Measurements from ENCODE around the gene MTREX. TPM values are rescaled to one million over a fixed set of nuclear protein-coding genes. Genes with fewer than 3 reads are reported as not detected.

Gene MTREX
- polyA plus RNA-seq, 4 donors, result 21.1 to 58.1 (median 37.4) TPM

GRCh38 chr5:55372130-55372925 lies 64.5 kb downstream of the MTREX start:
- H3K27me3 ChIP-seq (ENCODE audit: control insufficient read depth in 3 of 3, insufficient read depth in 3 of 3, low read length in 3 of 3), result no peaks in the 10 kb centered on the region
- peaks cover 0 to 19% of the 10 kb centered on the region in 2 donors for H3K9me3 ChIP-seq (ENCODE audit: control insufficient read depth in 2 of 2, insufficient read depth in 1 of 2, low read depth in 1 of 2, low read length in 1 of 2)
- DNase-seq (no peak), FAIRE-seq (no peak)
- 88 to 96% (median 93%) methylated on average over 7 of the region's 7 CpGs for WGBS, 3 donors
- no peak overlapping the region for H3K4me3 ChIP-seq (ENCODE audit: low read depth in 1 of 3, low read length in 3 of 3)
- H3K4me1 ChIP-seq (ENCODE audit: control insufficient read depth in 3 of 3, insufficient read depth in 2 of 3, low read depth in 1 of 3, low read length in 2 of 3), result no peaks in the 10 kb centered on the region
- H3K27ac ChIP-seq (ENCODE audit: low read depth in 1 of 3, low read length in 2 of 3), result no peak overlapping the region
- H3K36me3 ChIP-seq (ENCODE audit: control insufficient read depth in 3 of 3, insufficient read depth in 2 of 3, low read depth in 1 of 3, low read length in 3 of 3), result peaks cover 3 to 25% (median 3%) of the 10 kb centered on the region in 3 donors

GRCh38 chr5:55377810-55378209 lies 70.0 kb downstream of the MTREX start:
- Histone ChIP-seq H3K27ac (ENCODE audit: low read depth in 1 of 3, low read length in 2 of 3) (peak overlapping the region in 2 of 3 donors; percentile 30 to 52), H3K9me3 (ENCODE audit: control insufficient read depth in 2 of 2, insufficient read depth in 1 of 2, low read depth in 1 of 2, low read length in 1 of 2) (peaks cover 0 to 23% of the 10 kb centered on the region in 2 donors), H3K4me1 (ENCODE audit: control insufficient read depth in 3 of 3, insufficient read depth in 2 of 3, low read depth in 1 of 3, low read length in 2 of 3) (no peaks in the 10 kb centered on the region), H3K4me3 (ENCODE audit: low read depth in 1 of 3, low read length in 3 of 3) (no peak overlapping the region), H3K36me3 (ENCODE audit: control insufficient read depth in 3 of 3, insufficient read depth in 2 of 3, low read depth in 1 of 3, low read length in 3 of 3) (peaks cover 3 to 29% (median 7%) of the 10 kb centered on the region in 3 donors), H3K27me3 (ENCODE audit: control insufficient read depth in 3 of 3, insufficient read depth in 3 of 3, low read length in 3 of 3) (no peaks in the 10 kb centered on the region)
- FAIRE-seq, result no peak
- DNase-seq, result no peak
- 19 to 65% (median 48%) methylated on average over 1 of the region's 1 CpG for WGBS, 3 donors

GRCh38 chr5:55383254-55383653 lies 75.5 kb downstream of the MTREX start:
- H3K4me3 ChIP-seq (ENCODE audit: low read depth in 1 of 3, low read length in 3 of 3), result no peak overlapping the region
- H3K36me3 ChIP-seq (ENCODE audit: control insufficient read depth in 3 of 3, insufficient read depth in 2 of 3, low read depth in 1 of 3, low read length in 3 of 3), result peaks cover 3 to 17% (median 9%) of the 10 kb centered on the region in 3 donors
- peak; percentile 51 for FAIRE-seq
- H3K27ac ChIP-seq (ENCODE audit: low read depth in 1 of 3, low read length in 2 of 3), result no peak overlapping the region
- no peak for DNase-seq
- H3K9me3 ChIP-seq (ENCODE audit: control insufficient read depth in 2 of 2, insufficient read depth in 1 of 2, low read depth in 1 of 2, low read length in 1 of 2), result peaks cover 0 to 8% of the 10 kb centered on the region in 2 donors
- no peaks in the 10 kb centered on the region for H3K27me3 ChIP-seq (ENCODE audit: control insufficient read depth in 3 of 3, insufficient read depth in 3 of 3, low read length in 3 of 3)
- H3K4me1 ChIP-seq (ENCODE audit: control insufficient read depth in 3 of 3, insufficient read depth in 2 of 3, low read depth in 1 of 3, low read length in 2 of 3), result peaks cover 0 to 2% (median 0%) of the 10 kb centered on the region in 3 donors

- no peak for FAIRE-seq
- Histone ChIP-seq H3K27ac (ENCODE audit: low read depth in 1 of 3, low read length in 2 of 3) (peak overlapping the region in 1 of 3 donors; percentile 11), H3K36me3 (ENCODE audit: control insufficient read depth in 3 of 3, insufficient read depth in 2 of 3, low read depth in 1 of 3, low read length in 3 of 3) (peaks cover 3 to 17% (median 9%) of the 10 kb centered on the region in 3 donors), H3K4me3 (ENCODE audit: low read depth in 1 of 3, low read length in 3 of 3) (no peak overlapping the region), H3K27me3 (ENCODE audit: control insufficient read depth in 3 of 3, insufficient read depth in 3 of 3, low read length in 3 of 3) (no peaks in the 10 kb centered on the region), H3K9me3 (ENCODE audit: control insufficient read depth in 2 of 2, insufficient read depth in 1 of 2, low read depth in 1 of 2, low read length in 1 of 2) (peaks cover 0 to 8% of the 10 kb centered on the region in 2 donors), H3K4me1 (ENCODE audit: control insufficient read depth in 3 of 3, insufficient read depth in 2 of 3, low read depth in 1 of 3, low read length in 2 of 3) (peaks cover 0 to 3% (median 0%) of the 10 kb centered on the region in 3 donors)
- no peak for DNase-seq
- 24 to 59% (median 38%) methylated on average over 2 of the region's 2 CpGs for WGBS, 3 donors
These were observed 76.3 kb downstream of the MTREX start for GRCh38 chr5:55384072-55384471.

DNA sequence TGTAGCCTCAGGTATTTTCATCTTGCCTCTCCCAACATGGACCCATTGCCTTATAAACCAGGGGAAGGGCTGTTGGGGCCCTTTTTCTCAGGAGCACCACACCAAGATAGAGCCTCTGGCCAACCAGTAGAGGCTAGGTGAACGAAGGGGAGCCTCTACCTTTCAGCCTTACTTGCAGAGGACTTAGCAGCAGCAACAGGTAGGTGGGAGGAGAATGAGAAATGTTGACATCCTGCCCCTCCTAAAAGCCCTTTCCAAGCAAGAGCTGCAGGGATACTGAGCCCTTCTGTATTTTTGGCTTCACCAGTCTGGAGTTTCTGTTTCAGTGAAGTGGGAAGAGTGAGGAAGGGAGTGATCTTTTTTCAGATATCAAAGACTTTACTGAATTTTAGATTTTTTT lies 77.4 kb downstream of the MTREX start:
- no peak for DNase-seq
- H3K27ac ChIP-seq (ENCODE audit: low read depth in 1 of 3, low read length in 2 of 3), result no peak overlapping the region
- no peak for FAIRE-seq
- 92 to 100% (median 98%) methylated on average over 1 of the region's 1 CpG for WGBS, 3 donors
- H3K4me1 ChIP-seq (ENCODE audit: control insufficient read depth in 3 of 3, insufficient read depth in 2 of 3, low read depth in 1 of 3, low read length in 2 of 3), result peaks cover 3 to 7% (median 4%) of the 10 kb centered on the region in 3 donors
- no peak overlapping the region for H3K4me3 ChIP-seq (ENCODE audit: low read depth in 1 of 3, low read length in 3 of 3)
- peaks cover 0 to 14% (median 5%) of the 10 kb centered on the region in 3 donors for H3K36me3 ChIP-seq (ENCODE audit: control insufficient read depth in 3 of 3, insufficient read depth in 2 of 3, low read depth in 1 of 3, low read length in 3 of 3)
- peaks cover 0 to 8% of the 10 kb centered on the region in 2 donors for H3K9me3 ChIP-seq (ENCODE audit: control insufficient read depth in 2 of 2, insufficient read depth in 1 of 2, low read depth in 1 of 2, low read length in 1 of 2)
- no peaks in the 10 kb centered on the region for H3K27me3 ChIP-seq (ENCODE audit: control insufficient read depth in 3 of 3, insufficient read depth in 3 of 3, low read length in 3 of 3)

GRCh38 chr5:55385846-55386245 lies 78.1 kb downstream of the MTREX start:
- Histone ChIP-seq H3K4me3 (ENCODE audit: low read depth in 1 of 3, low read length in 3 of 3) (no peak overlapping the region), H3K27me3 (ENCODE audit: control insufficient read depth in 3 of 3, insufficient read depth in 3 of 3, low read length in 3 of 3) (no peaks in the 10 kb centered on the region), H3K9me3 (ENCODE audit: control insufficient read depth in 2 of 2, insufficient read depth in 1 of 2, low read depth in 1 of 2, low read length in 1 of 2) (peaks cover 0 to 8% of the 10 kb centered on the region in 2 donors), H3K27ac (ENCODE audit: low read depth in 1 of 3, low read length in 2 of 3) (no peak overlapping the region), H3K36me3 (ENCODE audit: control insufficient read depth in 3 of 3, insufficient read depth in 2 of 3, low read depth in 1 of 3, low read length in 3 of 3) (peaks cover 0 to 14% (median 5%) of the 10 kb centered on the region in 3 donors), H3K4me1 (ENCODE audit: control insufficient read depth in 3 of 3, insufficient read depth in 2 of 3, low read depth in 1 of 3, low read length in 2 of 3) (peaks cover 3 to 7% (median 6%) of the 10 kb centered on the region in 3 donors)
- DNase-seq (no peak), FAIRE-seq (no peak)
- 78 to 95% (median 95%) methylated on average over 3 of the region's 3 CpGs for WGBS, 3 donors

- peaks cover 0 to 8% of the 10 kb centered on the region in 2 donors for H3K9me3 ChIP-seq (ENCODE audit: control insufficient read depth in 2 of 2, insufficient read depth in 1 of 2, low read depth in 1 of 2, low read length in 1 of 2)
- H3K27ac ChIP-seq (ENCODE audit: low read depth in 1 of 3, low read length in 2 of 3), result no peak overlapping the region
- H3K27me3 ChIP-seq (ENCODE audit: control insufficient read depth in 3 of 3, insufficient read depth in 3 of 3, low read length in 3 of 3), result no peaks in the 10 kb centered on the region
- no peak overlapping the region for H3K4me3 ChIP-seq (ENCODE audit: low read depth in 1 of 3, low read length in 3 of 3)
- H3K4me1 ChIP-seq (ENCODE audit: control insufficient read depth in 3 of 3, insufficient read depth in 2 of 3, low read depth in 1 of 3, low read length in 2 of 3), result peaks cover 3 to 11% (median 10%) of the 10 kb centered on the region in 3 donors
- H3K36me3 ChIP-seq (ENCODE audit: control insufficient read depth in 3 of 3, insufficient read depth in 2 of 3, low read depth in 1 of 3, low read length in 3 of 3), result peaks cover 0 to 14% (median 5%) of the 10 kb centered on the region in 3 donors
- DNase-seq (no peak), FAIRE-seq (peak; percentile 49)
- 72 to 85% (median 82%) methylated on average over 1 of the region's 1 CpG for WGBS, 3 donors
These were observed 78.6 kb downstream of the MTREX start for GRCh38 chr5:55386356-55386755.

GRCh38 chr5:55387865-55388264 lies 80.1 kb downstream of the MTREX start:
- FAIRE-seq, result no peak

More at GRCh38 chr5:55387865-55388264, 80.1 kb downstream of the MTREX start:
- H3K4me3 ChIP-seq (ENCODE audit: low read depth in 1 of 3, low read length in 3 of 3), result no peak overlapping the region
- H3K27me3 ChIP-seq (ENCODE audit: control insufficient read depth in 3 of 3, insufficient read depth in 3 of 3, low read length in 3 of 3), result no peaks in the 10 kb centered on the region
- peaks cover 0 to 13% (median 3%) of the 10 kb centered on the region in 3 donors for H3K36me3 ChIP-seq (ENCODE audit: control insufficient read depth in 3 of 3, insufficient read depth in 2 of 3, low read depth in 1 of 3, low read length in 3 of 3)
- H3K9me3 ChIP-seq (ENCODE audit: control insufficient read depth in 2 of 2, insufficient read depth in 1 of 2, low read depth in 1 of 2, low read length in 1 of 2), result peaks cover 0 to 12% of the 10 kb centered on the region in 2 donors
- 63 to 87% (median 74%) methylated on average over 2 of the region's 2 CpGs for WGBS, 3 donors
- H3K4me1 ChIP-seq (ENCODE audit: control insufficient read depth in 3 of 3, insufficient read depth in 2 of 3, low read depth in 1 of 3, low read length in 2 of 3), result peaks cover 3 to 18% (median 10%) of the 10 kb centered on the region in 3 donors
- H3K27ac ChIP-seq (ENCODE audit: low read depth in 1 of 3, low read length in 2 of 3), result no peak overlapping the region
- DNase-seq, result no peak
